Fibroblast of skin of back (primary cell): Measurements from ENCODE around the gene WRAP73.
"Not testable (repeated sequence)": the region's sequence is repeated elsewhere in the genome, so short reads cannot be mapped to it uniquely, and the experiment has no call there.

Source experiments
- DNase-seq: peaks from one replicate; pipeline ENCODE4 v3.0.0-alpha.2; 2013

The WRAP73 gene

DNA sequence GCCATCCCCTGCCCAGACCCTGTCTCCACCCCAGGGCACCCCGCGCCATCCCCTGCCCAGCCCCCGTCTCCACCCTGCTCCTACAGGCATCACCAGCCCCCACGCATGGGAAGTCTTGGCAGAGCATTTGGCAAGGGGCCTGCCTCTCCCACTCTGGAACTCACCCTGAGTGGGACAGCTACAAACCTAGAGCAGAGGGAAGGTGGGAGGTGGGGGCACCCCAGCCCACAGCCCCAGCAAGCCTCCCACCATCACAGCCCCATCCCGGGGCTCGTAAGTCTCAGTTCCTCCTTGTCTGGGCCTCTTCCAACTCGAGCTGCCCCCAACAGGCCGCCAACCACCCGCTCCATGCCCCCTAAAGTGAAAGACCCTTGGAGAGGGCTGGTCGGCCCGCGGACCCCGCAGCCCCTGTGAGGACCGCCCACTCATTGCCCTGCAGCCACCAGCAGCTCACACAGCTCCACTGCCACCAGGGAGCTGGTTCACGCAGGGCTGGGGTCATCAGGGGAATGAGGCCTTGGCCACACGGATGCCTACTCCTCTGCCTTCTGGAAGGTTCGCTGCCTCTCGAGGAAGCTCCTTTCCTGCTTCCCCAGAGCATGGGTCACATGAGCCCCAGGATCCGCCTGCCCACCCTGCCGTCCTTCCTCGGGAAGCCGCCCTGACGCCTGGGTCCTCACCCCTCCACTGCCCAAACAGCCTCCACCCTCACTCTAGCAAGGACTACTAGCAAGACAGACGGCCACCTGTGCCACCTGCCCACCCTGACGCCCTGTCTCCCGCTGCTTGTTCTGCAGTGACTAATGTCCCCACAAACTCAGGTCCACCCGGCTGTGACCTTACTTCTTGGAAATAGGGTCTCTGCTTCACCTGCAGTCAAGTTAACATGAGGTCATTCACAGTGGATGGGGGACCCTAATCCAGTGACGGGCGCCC, 53.0 kb downstream of the WRAP73 start:
- no peak for DNase-seq

DNA sequence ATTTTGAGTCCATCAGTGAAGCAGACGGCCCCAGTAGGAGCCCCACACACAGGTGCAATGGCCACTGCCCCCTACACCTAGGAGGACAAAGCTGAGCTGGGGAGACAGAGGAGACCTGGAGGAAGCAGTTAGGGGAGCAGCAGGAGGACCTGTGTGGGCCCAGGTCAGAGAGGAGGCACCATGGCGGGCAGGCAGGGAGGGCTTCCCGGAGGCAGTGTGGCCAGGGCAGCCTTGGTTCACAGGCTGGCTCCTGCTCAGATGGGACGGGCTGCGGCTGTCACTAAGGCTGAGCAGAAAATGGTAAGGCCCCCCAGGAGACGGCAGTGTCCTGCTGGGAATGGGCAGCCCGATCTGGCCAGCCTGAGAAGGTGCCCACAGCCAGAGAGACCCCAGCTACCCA, 54.0 kb downstream of the WRAP73 start:
- no peak for DNase-seq

DNA sequence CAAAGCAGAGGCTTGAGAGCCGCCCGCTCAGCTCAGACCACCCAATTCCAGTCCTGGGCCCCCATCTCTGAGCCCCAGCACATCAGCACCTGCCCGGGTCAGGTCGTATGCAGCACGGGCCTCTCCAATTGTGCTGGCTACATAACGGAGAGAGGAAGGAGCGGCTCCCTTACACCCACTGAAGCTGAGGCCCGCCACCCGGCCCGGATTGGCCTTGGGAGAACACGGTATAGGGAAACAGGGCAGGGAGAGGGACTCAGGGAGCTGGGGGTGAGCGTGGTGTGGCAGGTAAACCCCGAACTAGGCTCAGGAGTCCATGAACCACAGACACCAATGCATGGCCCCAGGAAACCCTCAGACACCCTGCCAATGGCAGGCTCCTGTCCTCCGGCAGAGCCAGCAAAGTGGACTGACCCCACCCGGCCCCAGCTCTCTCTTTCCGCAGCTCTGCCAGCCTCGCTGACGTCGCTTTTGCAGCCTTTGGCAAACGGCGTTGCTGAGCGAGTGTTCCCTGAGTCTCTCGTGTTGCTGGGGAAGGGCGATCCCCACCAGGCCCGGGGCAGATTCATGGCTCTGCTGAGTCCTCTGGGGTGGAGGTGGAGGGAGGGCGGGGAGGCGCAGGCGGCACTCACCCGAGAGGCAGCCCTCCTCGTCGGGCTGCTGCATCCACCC, 55.1 kb downstream of the WRAP73 start:
- DNase-seq, result no peak

DNA sequence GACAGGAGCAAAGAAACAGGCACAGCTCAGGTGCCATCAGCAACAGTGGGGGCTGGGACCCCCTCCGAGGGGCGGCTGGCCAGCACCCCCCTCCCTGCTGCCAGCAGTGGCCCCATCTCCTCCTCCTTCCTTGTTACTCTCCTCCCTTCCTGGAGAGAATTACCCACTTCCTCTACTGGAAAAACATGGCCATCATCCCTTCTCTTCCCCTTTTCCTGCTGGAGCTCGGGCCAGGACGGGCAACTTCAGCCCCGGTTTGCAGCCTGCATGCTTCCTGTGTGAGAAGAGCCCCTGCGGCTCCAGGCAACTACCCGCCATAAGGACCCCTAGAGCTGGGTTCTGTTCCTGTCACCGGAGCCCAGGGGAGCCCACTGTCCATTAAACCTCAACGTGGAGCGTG, 56.2 kb downstream of the WRAP73 start:
- DNase-seq, result no peak

DNA sequence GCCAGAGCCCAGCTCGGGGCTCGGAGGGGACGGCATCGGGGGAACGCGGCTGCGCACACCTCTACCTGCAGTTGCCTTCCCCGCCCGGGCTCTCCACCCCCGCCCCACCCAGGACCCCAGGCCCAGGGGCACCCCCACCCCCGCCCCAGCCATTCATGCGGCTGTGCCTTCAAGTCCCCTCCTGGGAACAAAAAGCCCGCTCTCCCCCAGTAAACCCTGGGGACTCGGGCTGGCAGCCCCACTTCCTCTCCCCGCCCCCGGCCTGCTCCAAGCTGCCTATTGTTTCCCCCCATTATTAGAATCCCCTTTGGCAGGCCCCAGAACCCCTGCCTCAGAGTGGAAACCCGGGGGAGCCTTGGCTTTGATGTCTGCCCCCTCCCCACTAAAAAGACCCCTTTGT, 56.6 kb downstream of the WRAP73 start:
- no peak for DNase-seq

DNA sequence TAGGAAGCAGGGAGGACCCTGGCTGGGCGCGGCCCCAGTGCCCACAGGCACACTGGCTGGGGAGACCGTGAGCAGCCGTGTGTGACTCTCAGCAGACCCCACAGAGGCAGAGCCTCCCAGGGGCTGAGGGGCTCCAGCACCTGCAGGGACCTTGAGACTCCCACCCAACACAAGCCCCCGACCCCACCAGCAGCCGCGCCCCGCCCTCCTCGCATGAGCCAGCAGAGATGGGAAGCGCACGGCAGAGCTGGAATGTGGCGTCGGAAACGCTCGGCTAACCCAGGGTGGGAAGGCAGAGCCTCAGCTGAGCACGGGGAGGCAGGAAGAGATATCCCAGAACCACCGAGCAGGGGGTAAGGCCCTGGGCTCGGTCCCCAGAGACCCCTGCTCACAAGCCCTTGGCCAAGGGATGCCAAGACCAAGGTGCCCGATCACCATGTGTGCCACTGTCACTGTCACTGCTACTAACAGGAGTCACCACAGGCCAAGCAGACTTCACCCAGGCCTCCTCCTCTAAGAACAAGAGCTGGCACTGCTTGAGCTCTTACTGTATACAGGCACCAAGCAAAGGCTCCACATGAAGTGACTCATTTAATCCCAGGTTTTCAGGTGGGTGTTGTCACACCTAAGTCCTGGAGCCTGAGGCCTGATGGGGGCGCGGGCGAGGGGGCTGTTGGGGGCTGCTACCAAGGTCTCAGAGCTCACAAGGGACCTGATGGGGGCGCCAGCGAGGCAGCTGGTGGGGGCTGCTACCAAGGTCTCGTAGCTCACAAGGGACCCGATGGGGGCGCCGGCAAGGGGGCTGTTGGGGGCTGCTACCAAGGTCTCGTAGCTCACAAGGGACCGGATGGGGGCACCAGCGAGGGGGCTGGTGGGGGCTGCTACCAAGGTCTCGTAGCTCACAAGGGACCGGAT, 58.7 kb downstream of the WRAP73 start:
- no peak for DNase-seq

DNA sequence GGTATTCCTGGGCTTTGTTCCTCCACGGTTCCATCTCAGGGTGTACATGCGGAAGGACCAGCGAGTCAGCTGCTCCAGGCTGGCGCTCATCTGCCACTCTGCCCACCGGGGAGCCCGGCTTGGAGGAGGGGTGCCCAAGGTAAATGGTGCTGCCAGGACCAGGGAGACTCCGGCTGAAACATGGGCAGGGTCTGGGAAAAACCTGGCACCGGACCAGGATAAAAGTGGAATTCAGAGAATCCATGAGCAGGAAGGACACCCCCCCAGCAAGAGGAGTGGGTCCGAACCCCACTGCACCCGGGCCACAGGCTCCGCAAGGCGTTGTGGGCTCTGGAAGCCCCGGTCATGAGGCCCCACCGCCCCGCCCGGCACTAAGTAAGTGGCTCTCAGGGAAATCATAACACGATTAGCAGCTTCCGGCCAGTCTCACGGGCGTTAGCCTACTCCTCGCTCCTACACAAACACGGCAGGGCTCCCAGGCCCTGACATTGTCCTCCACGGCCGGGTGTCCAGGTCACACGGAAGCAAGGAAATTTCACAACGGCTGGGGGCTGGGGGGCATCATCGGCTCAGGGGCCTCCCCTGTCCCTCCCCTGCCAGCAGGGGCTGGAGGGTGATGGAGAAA, 59.7 kb downstream of the WRAP73 start:
- DNase-seq, result no peak

DNA sequence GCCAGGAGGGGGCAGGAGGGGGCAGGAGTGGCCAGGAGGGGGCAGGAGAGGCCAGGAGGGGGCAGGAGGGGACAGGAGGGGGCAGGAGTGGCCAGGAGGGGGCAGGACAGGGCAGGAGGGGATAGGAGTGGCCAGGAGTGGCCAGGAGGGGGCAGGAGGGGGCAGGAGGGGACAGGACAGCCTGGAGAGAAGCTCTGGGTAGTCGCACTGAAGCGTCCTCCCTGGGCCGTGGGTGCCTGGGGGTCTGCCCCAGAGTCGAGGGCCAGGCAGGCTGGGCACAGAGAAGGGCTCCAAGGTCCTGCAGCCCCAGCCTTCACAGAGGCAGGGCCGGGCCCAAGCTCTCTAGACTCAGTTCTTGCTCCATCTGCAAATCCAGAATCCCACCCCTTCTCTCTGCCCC, 61.5 kb downstream of the WRAP73 start:
- no peak for DNase-seq

DNA sequence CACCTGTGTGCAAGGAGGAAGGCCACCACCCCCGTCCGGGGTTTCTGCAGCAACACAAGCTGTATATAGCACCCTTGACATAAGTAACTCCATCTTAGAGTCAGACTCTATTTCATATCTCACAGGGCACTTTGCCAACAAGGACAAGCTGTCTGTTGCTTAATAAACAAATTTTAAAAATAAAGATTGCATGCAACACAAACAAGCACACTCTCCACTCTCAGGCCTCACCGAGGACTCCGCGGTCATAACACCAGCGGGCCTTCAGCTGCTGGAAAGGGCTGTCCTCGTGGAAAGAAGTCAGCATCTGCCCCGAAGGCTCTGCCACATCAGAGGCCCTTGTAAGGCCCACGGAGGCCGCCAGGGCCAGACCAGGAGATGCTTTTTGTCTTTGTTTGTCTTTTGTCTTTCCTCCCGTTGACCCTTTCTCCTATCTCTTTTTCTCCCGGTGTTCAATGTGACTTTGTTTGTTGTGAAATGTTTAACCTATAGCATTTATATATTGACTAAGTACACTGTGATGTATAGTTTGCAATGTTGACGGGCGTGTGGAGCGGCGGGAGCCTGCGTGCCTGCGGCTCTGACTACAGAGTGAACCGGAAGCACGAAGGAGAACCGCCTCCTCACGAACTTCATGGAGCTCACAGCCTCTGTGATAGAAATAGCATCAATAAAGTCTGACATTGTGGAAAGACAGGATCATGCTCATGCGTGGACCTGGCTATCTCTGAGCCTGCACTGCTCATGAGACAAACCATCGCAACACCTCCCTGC, 62.7 kb downstream of the WRAP73 start:
- DNase-seq, result peak; percentile 44

DNA sequence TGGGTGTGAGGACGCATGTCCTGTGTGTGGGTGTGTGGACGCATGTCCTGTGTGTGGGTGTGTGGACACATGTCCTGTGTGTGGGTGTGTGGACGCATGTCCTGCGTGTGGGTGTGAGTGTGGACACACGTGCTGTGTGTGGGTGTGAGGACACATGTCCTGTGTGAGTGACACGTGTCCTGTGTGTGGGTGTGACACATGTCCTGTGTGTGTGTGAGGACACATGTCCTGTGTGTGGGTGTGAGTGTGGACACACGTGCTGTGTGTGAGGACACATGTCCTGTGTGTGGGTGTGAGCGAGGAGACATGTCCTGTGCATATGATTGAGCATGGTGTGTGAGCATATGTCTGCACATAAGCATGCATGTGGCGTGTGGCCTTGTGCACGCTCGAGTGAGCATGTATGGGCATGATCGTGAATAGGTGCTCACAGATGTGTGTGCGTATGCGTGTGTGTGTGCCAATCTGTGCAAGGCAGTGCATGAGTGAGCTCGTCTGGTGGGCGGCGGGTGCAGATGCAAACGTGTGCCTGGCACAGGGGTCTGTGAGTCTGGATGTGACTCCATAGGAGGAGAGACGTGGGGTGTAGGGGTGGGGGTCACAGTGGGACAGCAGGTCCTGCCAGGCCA, 63.8 kb downstream of the WRAP73 start:
- DNase-seq, result no peak

DNA sequence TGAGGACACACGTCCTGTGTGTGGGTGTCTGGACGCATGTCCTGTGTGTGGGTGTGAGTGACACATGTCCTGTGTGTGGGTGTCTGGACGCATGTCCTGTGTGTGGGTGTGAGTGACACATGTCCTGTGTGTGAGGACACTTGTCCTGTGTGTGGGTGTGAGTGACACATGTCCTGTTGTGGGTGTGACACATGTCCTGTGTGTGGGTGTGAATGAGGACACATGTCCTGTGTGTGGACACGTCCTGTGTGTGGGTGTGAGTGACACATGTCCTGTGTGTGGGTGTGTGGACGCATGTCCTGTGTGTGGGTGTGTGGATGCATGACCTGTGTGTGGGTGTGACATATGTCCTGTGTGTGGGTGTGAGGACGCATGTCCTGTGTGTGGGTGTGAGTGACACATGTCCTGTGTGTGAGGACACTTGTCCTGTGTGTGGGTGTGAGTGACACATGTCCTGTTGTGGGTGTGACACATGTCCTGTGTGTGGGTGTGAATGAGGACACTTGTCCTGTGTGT, 64.5 kb downstream of the WRAP73 start:
- not testable (repeated sequence) for DNase-seq

DNA sequence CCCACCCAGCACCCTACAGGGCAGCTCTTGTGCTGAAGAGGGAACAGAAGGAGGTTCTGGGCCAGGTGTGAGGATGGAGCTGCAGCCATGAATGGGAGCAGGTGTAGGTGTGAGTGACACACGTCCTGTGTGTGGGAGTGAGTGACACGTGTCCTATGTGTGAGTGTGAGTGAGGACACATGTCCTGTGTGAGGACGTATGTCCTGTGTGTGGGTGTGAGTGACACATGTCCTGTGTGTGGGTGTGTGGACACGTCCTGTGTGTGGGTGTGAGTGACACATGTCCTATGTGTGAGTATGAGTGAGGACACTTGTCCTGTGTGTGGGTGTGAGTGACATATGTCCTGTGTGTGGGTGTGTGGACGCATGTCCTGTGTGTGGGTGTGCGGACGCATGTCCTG, 65.0 kb downstream of the WRAP73 start:
- DNase-seq, result no peak

DNA sequence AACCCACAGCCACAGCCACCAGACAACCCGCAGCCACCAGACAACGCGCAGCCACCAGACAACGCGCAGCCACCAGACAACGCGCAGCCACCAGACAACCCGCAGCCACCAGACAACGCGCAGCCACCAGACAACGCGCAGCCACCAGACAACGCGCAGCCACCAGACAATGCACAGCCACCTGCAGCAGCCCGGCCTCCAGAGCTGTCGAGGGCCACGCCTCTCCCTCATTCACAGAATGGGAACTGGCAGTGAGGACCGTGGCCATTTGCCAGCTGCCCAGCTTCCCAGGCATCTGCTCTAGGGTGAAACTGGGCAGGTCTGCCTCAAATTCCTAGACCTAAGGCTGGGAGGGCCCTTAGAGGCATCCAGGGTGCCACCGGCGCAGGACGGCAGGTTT, 66.2 kb downstream of the WRAP73 start:
- DNase-seq, result not testable (repeated sequence)

DNA sequence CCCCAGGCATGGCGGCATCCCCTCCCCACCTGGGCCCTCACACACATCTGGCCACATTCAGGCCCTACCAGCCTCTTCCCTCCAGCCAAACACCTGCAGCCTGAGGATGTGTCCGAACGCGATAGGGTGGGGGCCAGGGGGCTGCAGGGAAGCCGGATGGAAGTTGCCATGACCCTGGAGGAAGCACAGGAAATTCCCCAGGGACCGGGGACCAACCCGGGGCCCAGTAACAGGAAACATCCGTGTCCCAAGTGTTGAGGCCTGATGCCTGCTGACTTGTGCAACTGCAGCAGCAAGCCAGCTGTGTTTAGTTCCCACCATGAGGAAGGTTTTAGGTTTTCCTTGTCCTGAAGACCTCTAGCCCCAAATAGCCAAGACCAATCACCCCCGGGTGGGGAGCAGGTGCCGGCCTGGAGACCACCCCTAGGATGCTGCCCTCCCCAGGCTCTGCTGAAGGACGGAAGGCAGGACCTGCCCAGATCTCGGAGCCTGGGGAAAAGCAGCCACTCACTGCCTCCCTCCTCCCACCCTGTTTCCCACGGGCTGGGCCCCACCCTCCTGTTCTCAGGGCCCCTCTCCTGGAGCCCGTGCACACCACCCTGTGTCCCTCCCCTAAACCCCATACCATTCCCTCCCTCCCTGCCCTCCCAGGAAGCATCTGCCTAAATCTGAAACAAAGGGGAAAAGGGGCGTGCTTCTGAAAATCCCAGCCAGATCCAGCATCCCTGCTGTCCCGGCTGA, 68.4 kb downstream of the WRAP73 start:
- no peak for DNase-seq
